HG02852 (cell line): ENCODE results near the gene TRIM72.
A peak's percentile ranks its signal among the peaks of the same experiment; 100 is the strongest.
"Not testable (repeated sequence)": the region's sequence is repeated elsewhere in the genome, so short reads cannot be mapped to it uniquely, and the experiment has no call there.

Experiments used
- ATAC-seq: cut with Tn5 transposase; IDR thresholded peaks from one replicate; pipeline ENCODE4 v1.9.1; 2021; ENCODE audit warnings: mild to moderate bottlenecking, moderate library complexity; ENCODE audit not compliant: unreplicated experiment

Gene TRIM72

DNA sequence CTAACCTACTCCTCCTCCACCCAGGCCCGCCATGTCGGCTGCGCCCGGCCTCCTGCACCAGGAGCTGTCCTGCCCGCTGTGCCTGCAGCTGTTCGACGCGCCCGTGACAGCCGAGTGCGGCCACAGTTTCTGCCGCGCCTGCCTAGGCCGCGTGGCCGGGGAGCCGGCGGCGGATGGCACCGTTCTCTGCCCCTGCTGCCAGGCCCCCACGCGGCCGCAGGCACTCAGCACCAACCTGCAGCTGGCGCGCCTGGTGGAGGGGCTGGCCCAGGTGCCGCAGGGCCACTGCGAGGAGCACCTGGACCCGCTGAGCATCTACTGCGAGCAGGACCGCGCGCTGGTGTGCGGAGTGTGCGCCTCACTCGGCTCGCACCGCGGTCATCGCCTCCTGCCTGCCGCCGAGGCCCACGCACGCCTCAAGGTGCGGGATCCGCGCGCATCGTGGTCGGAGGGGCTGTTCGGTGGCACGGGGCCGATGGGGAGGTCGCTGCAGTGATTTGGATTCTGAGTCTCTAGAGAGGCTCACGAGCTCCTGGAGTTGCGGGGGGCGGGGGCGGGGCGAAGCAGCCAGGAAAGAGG is 878 bp downstream of the TRIM72 start:
- no peak for ATAC-seq

DNA sequence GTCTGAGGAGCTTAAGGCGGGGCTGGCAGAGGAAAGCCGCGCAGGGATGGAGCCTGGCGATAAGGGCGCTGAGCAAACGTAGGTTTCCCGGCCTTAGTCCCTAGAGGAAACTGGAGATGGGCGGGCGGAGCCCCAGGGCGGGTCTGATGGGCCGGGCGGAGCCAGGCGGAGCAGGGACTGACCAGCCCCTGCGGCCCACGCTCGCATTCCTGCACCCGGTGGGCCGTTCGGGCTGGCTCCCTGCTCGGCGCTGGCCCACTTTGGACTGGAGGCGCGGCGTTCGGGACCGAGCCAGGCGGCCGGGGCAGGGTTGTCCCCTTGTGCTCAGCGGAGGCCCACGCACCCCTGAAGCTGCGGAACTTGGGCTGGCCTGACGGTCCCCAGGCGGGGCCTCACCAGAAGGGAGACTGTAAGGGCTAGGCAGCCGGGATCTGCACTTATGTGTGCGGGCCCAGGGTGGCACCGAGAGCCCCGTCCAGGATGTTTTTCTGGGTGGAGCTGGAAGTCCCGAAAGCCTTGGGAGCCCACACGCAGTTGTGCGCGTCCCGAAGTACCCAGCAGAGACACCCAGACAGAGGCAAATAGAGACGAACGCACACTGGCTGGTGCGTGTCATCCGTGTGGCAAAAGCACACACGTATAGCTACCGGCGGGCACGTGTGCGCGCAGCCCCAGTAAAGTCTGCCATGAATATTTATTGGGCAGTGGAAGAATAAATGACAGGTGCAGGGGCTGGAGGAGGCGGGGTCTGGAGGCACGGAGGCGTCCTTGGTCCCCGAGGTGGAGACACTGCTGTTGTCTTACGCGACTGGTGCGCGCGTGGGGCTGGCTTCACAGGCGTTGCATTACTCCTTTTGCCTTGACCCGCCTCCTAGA is 1.6 kb downstream of the TRIM72 start:
- no peak for ATAC-seq

DNA sequence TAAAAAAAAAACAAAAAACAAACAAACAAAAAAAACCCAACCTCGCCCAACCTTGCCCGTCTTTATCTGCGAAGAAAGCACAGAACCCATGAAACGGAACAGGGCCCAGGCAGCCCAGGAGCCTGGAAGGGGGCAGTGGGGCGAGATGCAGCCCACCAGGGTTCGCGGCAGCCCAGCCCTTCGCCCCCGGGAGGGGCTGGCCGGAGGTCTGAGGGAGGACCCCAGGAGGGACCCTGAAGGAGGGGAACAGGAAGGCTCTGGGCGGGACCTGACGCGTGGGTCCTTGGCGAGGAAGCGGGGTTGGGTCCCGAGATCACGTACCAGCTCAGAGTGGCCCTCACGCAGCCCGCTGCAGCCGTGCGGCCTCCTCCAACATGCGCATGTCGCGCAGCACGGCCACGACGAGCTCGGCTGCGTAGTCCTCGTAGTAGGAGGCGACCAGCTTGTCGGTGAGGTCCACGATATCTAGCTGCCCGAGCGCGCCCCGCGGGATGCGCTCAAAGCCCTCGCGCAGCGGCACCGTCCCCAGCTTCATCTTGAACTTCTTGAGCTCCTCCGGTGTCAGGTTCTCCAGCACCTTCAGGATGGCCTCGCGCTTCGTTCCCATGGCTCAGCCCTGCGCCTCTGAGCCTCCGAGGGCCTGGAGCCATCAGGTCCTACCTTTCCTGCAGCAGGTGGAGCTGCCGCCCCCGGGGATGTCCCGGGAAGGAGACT is 2.7 kb downstream of the TRIM72 start, which contains the start of gene PYDC1:
PYDC1 (minus strand) TSS at position 714 of the 714 bp plus-strand sequence; CDS start at position 607, 107 bp downstream.
- ATAC-seq = no peak

DNA sequence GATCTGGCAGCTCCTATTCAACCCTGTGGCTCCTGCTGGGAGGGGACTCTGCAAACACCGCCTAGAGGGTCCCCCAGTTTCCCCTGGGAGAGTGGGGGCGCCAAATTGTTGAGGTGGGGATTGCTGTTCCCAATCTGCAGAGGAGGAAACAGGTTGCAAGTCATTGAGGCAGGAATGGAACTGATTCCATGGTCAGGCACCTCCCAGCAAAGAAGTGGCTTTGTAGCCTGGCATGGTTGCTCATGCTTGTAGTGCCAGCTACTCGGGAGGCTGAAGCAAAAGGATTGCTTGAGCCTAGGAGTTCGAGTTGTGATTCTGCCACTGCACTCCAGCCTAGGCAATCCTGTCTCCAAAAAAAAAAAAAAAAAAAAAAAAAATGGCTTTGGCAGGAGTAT is 3.2 kb downstream of the TRIM72 start:
- ATAC-seq = no peak

DNA sequence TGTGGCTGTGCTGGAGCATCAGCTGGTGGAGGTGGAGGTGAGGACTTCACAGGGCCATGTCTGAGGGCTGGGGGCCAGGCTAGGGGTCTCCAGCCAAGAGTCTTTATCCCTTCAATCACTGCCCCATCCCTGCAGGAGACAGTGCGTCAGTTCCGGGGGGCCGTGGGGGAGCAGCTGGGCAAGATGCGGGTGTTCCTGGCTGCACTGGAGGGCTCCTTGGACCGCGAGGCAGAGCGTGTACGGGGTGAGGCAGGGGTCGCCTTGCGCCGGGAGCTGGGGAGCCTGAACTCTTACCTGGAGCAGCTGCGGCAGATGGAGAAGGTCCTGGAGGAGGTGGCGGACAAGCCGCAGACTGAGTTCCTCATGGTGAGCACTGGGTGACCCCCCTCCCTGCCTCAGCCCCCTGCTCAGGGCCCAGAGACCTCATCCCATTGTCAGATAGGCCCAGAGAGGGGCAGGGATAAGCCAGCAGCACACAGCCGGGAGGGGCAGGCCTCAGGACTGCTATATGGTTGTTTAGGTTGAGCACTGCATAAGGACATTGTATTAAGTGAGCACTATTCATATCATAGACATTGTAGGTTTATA is 5.3 kb downstream of the TRIM72 start:
- ATAC-seq = no peak

DNA sequence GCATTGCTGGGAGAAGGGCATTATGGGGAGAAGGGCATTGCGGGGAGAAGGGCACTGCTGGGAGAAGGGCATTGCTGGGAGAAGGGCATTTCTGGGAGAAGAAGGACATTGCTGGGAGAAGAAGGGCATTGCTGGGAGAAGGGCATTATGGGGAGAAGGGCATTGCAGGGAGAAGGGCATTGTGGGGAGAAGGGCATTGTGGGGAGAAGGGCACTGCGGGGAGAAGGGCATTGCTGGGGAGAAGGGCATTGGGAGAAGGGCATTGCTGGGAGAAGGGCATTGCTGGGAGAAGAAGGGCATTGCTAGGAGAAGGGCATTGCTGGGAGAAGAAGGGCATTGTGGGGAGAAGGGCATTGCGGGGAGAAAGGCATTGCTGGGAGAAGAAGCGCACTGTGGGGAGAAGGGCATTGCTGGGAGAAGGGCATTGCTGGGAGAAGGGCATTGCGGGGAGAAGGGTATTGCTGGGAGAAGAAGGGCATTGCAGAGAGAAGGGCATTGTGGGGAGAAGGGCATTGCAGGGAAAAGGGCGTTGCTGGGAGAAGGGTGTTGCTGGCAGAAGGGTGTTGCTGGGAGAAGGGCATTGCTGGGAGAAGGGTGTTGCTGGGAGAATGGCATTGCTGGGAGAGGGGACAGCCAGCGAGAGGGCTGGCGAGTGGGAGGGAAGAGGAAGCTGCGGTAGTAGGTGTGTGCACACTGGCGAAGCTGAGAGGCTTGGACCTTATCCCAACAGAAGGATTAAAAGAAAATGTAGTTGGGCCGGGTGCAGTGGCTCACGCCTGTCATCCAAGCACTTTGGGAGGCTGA is 7.6 kb downstream of the TRIM72 start:
- no peak for ATAC-seq

DNA sequence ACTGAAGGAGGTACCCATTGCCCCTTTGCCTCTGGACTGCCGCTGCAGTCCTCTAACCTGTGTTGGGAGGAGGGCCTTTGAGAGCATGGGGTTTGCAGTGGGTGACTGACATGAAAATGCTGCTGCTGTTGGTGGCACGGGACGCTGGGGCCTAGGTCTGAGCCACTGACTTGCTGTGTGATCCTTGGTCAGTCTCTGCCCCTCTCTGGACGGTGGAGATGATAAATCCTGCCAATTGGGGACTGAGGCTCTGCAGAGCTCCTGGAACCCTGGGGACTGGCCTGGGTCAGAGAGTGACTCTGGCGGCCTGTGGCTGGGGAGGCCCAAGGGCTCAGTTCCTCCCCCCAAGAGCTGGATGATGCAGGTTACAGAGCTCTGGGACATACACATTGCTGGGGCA is 9.1 kb downstream of the TRIM72 start:
- no peak for ATAC-seq

DNA sequence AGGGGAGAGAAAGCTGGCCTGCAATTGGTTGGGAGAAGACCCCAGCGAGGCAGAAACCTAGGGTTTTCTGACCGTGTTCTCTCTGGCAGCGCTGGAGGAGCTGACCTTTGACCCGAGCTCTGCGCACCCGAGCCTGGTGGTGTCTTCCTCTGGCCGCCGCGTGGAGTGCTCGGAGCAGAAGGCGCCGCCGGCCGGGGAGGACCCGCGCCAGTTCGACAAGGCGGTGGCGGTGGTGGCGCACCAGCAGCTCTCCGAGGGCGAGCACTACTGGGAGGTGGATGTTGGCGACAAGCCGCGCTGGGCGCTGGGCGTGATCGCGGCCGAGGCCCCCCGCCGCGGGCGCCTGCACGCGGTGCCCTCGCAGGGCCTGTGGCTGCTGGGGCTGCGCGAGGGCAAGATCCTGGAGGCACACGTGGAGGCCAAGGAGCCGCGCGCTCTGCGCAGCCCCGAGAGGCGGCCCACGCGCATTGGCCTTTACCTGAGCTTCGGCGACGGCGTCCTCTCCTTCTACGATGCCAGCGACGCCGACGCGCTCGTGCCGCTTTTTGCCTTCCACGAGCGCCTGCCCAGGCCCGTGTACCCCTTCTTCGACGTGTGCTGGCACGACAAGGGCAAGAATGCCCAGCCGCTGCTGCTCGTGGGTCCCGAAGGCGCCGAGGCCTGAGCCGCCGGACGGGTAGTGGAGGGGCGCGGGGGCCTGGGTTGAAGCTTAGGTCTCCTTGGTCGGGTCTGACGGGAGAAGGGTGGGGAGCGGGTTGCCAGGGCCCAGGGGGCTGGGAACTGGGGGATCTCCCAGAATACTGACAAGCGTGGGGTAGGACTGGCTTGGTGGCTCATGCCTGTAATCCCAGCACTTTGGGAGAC is 10.4 kb downstream of the TRIM72 start:
- no peak for ATAC-seq

DNA sequence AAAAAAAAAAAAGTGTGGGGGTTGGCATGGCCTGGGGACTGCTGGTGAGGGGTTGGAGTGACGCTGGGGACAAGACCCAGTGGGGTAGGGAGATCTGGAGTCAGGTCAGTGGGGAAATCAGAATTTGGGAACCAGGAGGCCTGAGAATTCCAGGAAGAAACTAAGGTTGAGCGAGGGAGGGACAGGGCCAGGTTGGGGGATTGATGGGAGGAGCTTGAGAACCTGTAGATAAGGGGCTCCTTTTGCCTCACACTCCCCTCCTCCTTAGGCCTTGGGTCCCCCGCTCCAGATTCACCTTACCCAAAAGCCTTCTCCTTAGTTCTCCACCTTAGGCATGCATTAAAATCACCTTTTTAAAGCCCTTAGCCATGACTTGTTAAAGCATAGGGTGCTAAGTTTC is 11.3 kb downstream of the TRIM72 start:
- no peak for ATAC-seq

DNA sequence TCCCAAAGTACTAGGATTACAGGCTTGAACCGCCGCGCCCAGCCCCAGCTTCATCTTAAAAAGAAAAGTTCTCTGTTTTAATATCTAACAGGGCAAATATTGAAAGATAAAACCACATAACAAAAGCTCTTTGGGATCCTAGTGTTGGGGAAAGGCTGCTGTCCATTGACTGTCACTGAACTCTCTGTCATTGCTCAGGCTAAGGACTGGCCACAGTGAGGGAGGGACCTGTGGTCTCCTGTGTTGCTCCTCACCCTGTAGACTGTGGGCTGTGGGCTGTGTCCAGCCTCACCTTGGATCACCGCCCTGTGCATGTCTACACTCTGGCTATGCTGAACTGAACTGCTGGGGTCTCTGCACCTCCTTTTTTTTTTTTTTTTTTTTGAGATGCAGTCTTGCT is 14.3 kb downstream of the TRIM72 start:
- no peak for ATAC-seq

DNA sequence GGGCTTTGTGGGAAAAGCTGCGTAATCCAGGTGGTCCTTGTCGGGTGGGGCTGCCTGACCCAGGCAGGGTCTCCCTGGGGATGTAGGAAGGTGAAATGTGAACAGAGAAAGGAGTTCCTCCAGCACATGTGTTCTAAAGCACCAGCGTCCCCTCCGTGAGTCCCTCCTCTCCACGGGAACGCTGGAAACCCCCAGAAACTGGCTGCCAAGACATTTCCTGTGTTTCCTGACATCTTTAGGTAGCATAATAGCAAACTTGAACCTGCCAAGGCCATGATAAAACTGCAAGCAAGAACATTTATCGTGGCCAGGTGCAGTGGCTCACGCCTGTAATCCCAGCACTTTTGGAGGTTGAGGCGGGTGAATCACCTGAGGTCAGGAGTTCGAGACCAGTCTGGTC is 15.6 kb downstream of the TRIM72 start:
- no peak for ATAC-seq

DNA sequence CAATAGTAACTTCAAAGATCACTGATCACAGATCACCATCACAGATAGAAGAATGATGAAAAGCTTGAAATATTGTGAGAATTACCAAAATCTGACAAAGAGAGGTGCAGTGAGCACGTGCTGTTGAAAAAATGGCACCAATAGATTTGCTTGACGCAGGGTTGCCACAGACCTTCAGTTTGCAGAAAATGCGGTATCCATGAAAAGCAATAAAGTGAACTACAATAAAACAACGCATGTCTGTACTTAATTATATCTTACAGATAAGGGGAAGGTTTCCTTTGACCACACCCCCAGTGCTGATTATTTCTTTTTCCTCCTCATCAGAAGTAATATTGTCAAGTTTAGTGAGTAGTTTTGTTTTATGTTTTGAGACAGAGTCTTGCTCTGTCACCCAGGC is 24.1 kb downstream of the TRIM72 start:
- no peak for ATAC-seq

DNA sequence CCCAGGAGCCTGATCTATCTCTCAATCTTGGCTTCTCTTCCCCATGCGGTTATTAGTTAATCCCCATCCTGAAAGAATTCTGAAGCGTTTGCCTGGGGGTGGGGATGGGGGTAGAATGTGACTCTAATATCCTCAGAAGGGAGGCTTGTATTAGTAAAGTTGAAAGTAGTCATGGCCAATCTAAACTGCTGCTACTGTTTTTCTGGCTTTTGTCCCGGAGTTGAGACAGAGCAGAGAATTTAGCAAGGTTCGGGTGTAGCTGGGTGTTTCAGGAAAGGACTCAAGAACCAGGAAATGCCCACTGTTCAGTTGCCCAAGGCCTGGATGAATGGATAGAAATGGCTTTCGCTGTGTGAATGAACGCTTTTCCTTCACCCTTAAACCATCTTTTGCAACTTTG is 28.3 kb downstream of the TRIM72 start:
- ATAC-seq = no peak

DNA sequence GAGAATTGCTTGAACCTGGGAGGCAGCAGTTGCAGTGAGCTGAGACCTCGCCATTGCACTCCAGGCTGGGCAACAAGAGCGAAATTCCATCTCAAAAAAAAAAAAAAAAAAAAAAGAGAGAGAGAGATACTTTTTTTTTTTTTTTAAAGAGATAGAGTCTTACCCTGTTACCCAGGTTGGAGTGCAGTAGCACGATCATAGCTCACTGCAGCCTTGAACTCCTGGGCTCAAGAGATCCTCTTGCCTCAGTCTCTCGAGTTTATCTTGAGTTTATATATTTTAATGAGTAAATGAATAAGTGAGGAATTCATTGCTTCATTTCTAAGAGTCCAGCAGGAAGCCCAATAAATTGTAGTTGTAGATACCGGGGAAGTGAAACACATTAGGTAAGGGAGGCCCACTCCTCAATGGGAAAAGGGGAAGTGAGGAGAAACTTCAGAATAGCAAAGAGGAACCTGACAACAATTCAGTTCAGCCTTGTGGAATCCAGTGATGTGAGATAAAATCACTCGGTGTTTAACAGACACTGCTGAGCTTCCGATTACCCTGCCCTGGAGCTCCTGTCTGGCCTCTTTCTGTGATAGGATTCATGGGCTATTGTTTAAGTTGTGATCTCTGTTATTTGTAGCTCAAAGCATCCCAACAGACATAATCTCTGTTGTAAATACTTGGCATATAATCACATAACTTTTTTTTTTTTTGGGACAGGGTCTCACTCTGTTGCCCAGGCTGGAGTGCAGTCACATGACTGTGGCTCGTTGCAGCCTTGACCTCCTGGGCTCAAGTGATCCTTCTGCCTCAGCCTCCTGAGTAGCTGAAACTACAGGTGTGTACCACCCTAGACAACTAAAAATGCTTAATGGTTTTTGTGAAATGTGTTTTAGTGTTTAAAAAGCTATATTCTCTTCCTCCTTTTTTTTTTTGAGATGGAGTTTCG is 30.1 kb downstream of the TRIM72 start:
- ATAC-seq = peak; percentile 61

DNA sequence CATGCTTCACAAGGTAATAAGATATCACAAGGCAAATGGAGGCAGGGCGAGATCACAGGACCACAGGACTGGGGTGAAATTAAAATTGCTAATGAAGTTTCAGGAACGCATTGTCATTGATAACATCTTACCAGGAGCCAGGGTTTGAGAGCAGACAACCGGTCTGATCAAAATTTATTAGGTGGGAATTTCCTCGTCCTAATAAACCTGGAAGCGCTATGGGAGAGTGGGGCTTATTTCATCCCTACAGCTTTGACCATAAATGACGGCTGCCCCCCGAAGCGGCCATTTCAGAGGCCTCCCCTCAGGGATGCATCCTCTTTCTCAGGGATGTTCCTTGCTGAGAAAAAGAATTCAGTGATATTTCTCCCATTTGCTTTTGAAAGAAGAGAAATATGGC is 31.7 kb downstream of the TRIM72 start:
- ATAC-seq = not testable (repeated sequence)

DNA sequence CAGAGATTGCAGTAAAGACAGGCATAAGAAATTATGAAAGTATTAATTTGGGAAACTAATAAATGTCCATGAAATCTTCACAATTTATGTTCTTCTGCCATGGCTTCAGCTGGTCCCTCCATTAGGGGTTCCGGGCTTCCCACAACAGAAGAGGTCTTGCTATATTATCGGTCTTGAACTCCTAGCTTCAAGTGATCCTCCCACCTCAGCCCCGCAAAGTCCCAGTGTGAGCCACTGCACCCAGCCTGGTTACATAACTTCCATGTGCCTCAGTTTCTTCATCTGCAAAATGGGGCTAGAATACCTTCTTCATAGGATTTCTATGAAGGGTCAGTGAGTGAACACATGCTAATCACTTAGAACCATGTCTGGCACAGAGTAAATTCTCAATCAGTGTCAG is 32.4 kb downstream of the TRIM72 start:
- ATAC-seq = no peak

DNA sequence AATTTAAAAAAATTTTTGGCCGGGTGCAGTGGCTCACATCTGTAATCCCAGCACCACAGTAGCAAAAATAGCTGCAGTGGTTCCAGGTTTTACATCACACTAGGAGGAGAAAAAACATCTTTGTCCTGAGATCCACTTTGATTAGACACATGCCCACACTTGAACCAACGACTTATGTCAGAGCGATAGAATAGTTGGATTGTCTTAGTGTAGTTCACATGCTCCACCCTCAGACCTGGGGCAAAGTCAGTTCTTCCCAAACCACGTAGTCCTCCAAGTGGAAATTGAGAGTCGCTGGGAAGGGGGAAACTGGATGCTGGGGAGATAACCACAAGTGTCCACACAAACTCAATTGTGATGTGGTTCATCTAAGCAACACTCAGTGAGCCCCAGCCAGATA is 34.4 kb downstream of the TRIM72 start:
- ATAC-seq = no peak

DNA sequence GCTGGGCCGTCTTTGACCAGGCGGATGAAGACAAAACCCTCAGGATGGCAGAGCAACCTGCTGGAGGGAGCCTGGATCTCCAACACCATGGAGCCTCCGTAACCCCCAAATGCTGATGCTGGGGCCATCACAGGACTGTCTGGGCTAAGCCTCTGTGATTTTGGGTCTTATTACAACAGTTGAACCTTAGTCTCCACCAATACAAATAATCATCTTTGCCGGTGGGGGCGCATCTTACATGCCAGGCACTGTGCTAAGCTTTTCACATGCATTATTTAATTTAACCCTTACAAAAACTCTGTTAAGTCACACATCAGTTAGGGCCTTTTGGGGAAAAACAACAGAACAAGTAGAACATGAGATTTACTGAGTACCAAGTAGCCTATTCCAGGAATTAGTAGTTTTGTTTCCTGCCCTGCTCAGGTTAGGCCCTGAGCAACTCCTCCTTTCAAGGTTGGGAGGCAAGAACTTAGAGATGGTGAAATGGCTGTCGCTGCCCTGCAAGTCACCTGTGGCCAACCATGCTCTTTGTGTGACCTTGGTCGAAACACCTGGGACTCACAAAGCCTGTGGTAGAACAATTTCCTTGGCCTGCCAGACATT is 37.0 kb downstream of the TRIM72 start:
- no peak for ATAC-seq
